ENCODE results near the gene SLC37A1.

GRCh38 chr21:42531771-42532170, 18.1 kb downstream of the SLC37A1 start:
- no peak for TF ChIP-seq EZH2 (IDR thresholded peaks at IDR 0.05; ENCODE audit: borderline replicate concordance, low read depth, low read length, severe bottlenecking)
- TF ChIP-seq CTCF (IDR thresholded peaks at IDR 0.05; ENCODE audit: borderline replicate concordance, extremely low read depth, low read length, poor library complexity, severe bottlenecking), result no peak
